ENCODE measurements around the gene GH1.

The GH1 gene

GRCh38 chr17:63945784-63946439 is 27.3 kb upstream of the GH1 start:
- in situ Hi-C loops (cut with MboI; ENCODE audit: low sequenced_read_pairs), result no loop called here

GRCh38 chr17:63944736-63945499 is 26.3 kb upstream of the GH1 start:
- in situ Hi-C loops (cut with MboI; ENCODE audit: low sequenced_read_pairs), result no loop called here

- in situ Hi-C loops (cut with MboI; ENCODE audit: low sequenced_read_pairs), result no loop called here
Measured at GRCh38 chr17:63943745-63944144, 25.1 kb upstream of the GH1 start.

DNA sequence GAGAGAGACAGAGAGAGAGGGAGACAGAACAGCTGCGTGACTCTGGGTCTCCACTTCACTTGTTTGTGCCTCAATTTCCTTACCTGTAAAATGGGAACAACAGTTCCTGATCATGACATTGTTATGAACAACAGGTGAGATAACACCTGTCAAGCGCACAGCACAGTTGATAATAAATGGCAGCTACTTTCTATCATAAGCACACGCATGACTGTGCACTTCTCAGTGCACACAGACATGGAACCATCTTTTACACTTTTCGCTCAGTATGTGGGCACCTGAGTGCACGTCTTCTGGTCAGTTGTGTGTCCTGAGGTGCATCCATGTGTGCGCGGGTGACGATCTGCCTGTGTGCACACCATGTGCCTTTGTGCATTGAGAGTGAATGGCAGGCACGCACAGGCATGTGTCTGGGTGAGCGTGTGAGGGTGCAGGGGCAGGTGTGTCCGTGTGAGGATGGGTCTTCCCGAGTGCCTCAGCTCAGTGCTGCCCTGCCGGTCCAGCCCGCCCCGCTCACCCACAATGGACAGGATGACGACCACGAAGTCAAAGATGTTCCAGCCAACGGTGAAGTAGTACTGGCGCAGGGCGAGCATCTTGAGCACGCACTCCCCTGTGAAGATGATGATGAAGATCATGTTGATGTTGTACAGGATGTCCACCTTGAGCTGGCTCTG is 23.8 kb upstream of the GH1 start:
- in situ Hi-C loops (cut with MboI; ENCODE audit: low sequenced_read_pairs), result no loop called here

DNA sequence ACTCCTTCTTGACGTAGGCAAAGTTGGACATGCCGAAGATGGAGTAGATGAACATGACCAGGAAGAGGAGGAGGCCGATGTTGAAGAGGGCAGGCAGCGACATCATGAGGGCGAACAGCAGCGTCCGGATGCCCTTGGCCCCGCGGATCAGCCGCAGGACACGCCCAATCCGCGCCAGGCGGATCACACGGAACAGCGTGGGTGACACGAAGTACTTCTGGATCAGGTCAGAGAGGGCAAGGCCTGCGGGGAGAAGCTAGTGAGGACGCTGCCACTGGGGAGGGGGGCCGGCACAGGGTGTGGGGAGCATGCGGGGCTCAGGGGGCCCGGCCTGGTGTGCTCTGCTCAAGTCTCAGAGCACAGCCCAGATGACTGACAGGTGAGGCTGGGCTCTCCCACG is 23.1 kb upstream of the GH1 start:
- in situ Hi-C loops (cut with MboI; ENCODE audit: low sequenced_read_pairs), result no loop called here

GRCh38 chr17:63941162-63941561 is 22.5 kb upstream of the GH1 start:
- in situ Hi-C loops (cut with MboI; ENCODE audit: low sequenced_read_pairs), result no loop called here

DNA sequence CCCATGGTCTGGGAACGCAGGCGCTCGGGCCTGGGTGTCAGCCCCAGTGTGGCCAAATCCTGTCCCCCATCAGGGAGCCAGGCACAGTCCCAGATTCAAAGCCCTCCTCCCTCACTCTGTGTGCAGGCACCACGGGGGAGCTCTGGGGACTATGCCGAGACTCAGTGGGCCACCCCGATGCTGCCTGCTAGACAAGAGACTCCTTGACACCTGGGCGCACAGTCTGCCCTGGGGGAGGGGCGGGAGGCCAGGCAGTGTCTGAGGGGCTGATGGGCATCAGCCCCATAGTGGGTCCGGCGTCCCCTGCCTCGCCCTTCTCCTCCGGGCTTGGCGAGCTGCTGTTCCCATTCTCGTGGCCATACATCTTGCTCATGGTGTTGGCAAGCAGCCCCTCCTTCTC is 21.9 kb upstream of the GH1 start:
- in situ Hi-C loops (cut with MboI; ENCODE audit: low sequenced_read_pairs), result no loop called here

GRCh38 chr17:63939884-63940283 is 21.2 kb upstream of the GH1 start:
- in situ Hi-C loops (cut with MboI; ENCODE audit: low sequenced_read_pairs), result no loop called here

DNA sequence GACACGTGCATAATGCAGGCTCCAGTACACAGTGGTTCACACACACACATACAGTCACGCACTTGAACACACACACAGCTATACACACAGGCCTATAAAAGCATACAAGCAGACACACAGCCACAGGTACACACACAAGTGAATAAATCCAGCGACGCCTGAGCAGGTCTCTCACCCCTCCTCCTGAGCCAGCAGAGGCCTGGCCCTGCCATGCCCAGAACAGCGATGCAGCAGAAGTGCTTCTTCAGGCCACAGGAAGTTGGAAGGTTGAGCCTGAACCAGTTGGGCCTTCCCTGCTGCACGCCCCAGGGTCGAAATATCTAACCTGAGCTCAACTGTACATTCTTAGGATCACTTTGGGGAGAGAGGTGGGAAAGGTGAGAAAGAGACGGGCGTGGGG is 20.8 kb upstream of the GH1 start:
- in situ Hi-C loops (cut with MboI; ENCODE audit: low sequenced_read_pairs), result no loop called here

DNA sequence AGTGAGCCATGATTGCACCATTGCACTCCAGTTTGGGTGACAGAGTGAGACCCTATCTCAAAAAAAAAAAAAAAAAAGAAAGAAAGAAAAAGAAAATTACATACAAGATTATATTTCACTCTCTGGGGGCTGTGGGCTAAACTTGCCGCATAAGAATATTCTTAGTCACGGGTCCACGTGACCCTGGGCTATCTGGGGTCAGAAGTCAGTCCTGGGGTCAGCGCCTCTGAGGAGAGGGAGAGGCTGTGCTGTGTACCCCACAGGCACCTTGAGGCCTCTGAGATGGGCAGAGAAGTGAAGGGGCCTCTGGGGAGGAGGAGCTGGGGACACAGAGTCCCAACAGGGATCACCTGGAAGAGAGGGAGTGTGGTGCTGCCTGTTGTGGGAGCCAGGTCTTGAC is 19.3 kb upstream of the GH1 start:
- in situ Hi-C loops (cut with MboI; ENCODE audit: low sequenced_read_pairs), result no loop called here

DNA sequence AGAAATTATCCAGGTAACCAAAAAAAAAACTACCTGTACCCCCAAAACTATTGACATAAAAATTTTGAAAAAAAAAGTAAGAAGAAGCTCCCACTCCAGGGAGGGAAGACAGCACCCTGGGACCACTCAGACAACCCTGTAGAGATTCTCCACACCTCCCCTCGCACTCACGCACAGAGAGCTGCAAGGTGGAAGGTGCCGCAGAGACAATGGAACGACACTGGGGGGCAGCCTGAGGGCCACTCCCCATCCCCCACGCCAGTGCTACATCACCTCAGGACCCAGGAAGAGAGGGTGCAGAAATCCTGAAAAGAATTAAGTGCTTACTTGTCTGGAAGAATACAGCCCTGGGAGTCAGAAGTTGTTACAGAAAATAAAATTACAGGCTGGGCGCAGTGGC is 18.7 kb upstream of the GH1 start:
- in situ Hi-C loops (cut with MboI; ENCODE audit: low sequenced_read_pairs), result no loop called here

DNA sequence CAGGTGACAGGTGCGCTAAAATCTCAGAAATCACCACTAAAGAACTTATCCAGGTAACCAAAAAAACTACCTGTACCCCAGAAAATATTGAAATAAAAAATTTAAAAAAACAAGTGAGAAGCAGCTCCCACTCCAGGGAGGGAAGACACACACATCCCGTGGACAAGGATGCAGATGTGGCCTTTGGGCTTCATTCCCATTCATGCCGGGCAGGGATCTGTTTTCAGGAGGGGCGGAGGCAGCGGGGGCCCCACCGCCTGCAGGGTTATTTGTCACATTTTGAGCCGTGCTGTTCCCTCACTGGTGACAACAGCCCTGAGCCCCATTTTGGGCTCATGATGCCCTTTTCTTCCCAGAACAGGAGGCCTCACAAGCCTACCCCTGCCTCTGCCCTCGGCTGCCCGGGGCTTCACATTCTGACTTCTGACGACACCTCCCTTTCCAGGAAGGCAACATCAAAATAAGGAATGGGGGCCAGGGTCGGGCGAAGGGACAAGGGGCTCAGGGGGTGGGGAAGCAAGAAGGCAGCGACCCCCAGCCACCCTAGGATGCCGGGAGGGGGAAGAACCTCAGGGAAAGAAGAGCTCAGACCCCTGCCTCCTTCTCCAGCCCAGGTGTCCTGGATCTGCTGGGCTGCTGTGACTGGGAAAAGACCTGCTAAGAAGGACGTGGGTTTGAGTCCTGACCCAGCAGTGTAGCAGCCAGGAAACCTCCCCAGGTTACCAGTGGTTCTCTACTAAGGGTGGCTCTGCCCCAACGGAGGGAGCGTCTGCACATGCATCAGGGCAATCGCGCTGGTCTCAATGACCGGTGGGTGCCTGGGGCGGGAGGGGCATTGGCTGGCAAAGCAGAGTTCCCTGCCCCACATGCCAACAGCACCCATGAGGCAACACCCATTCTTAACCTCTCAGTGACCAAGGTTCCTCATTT is 15.8 kb upstream of the GH1 start:
- in situ Hi-C loops (cut with MboI; ENCODE audit: low sequenced_read_pairs), result no loop called here

- in situ Hi-C loops (cut with MboI; ENCODE audit: low sequenced_read_pairs), result no loop called here
Measured at GRCh38 chr17:63933598-63933997, 15.0 kb upstream of the GH1 start.

DNA sequence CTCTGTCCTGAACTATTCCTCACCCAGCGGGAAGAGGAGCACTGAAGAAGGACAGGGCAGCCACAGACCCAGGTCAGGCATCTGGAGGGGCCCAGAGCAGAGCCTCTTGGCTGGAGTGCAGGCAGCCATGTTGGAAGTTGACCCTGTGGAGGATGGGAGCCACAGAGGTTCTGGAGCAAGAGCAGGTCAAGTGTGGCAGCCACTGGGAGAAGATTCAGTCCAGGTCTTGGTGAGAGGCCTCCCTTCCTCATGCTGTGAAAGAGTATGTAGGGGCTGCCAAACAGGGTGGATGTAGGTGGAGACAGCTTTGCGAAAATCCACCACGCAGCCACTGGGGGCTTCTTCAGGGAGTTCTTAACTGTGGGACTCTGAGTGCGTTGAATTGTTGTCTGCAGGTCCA is 14.1 kb upstream of the GH1 start:
- in situ Hi-C loops (cut with MboI; ENCODE audit: low sequenced_read_pairs), result no loop called here

GRCh38 chr17:63931981-63932561 is 13.4 kb upstream of the GH1 start, which contains the start of gene CD79B:
CD79B (minus strand) TSS chr17:63932331; CDS start chr17:63932261, 70 bp downstream.
- in situ Hi-C loops (cut with MboI; ENCODE audit: low sequenced_read_pairs), result no loop called here

- in situ Hi-C loops (cut with MboI; ENCODE audit: low sequenced_read_pairs), result no loop called here
Measured at GRCh38 chr17:63930951-63931575, 12.4 kb upstream of the GH1 start.

- in situ Hi-C loops (cut with MboI; ENCODE audit: low sequenced_read_pairs), result loop anchor here (10.0 kb wide), 1 partner anchor 205 kb away; the partner anchor contains the start of gene ERN1
Measured at GRCh38 chr17:63929860-63930766, 11.5 kb upstream of the GH1 start.

DNA sequence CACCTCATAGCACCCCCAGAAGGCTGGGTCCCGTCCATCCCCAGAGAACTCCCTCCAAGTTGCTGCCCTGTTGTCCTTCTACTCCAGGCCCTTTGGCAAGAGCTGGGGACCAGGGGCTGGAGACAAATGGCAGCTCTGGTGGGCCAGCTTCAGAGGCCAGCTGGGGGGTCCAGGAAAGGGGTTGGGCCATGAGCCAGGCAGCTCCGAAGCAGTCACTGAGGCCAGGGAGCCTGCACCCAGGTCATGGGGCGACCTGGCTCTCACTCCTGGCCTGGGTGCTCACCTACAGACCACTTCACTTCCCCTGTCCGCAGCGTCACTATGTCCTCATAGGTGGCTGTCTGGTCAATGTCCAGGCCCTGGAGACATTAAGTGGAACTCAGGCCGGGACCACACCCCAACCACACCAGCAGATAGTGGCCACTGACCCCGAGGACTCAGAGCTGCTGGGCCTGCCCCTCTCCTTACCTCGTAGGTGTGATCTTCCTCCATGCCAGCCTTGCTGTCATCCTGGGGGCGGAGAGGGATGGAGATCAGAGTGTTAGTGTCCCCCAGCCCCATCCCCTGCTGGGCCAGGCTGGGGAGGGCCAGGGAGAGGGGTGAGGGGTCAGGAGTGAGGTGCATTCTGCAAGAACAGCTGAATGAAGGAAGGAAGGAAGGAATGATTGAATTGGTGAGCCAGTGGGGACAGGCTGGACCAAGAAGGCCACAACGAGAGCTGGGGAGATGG is 10.5 kb upstream of the GH1 start:
- in situ Hi-C loops (cut with MboI; ENCODE audit: low sequenced_read_pairs), result loop anchor here (10.0 kb wide), 1 partner anchor 206 kb away; the partner anchor contains the start of gene ERN1
